Thymus (tissue), 11 donors: ENCODE data around the gene SARDH. TPM values are rescaled to one million over a fixed set of nuclear protein-coding genes. Genes with fewer than 3 reads are reported as not detected.

ENCODE experiments used
- DNase-seq, 9 donors: peaks; one replicate each; pipeline ENCODE4 v3.0.0-alpha.2; 2013; ENCODE audit warnings: low spot score in 9 of 9, low read depth in 6 of 9, missing footprints in 1 of 9
- H3K27ac ChIP-seq, 2 donors: one replicate each; pipeline ENCODE4 v1.5.1; 2013; ENCODE audit warnings: control low read depth in 1 of 2, low read depth in 1 of 2, low read length in 1 of 2, mild to moderate bottlenecking in 1 of 2, moderate library complexity in 1 of 2
- H3K27me3 ChIP-seq, 2 donors: one replicate each; pipeline ENCODE4 v1.5.1; 2013; ENCODE audit warnings: low read length in 1 of 2; ENCODE audit not compliant: control insufficient read depth in 2 of 2, insufficient read depth in 1 of 2
- H3K36me3 ChIP-seq, 2 donors: one replicate each; pipeline ENCODE4 v1.5.1; 2013; ENCODE audit warnings: low read length in 1 of 2, mild to moderate bottlenecking in 1 of 2, moderate library complexity in 1 of 2; ENCODE audit not compliant: control insufficient read depth in 2 of 2, insufficient read depth in 2 of 2
- H3K4me1 ChIP-seq, 2 donors: one replicate each; pipeline ENCODE4 v1.5.1; 2013; ENCODE audit warnings: low read length in 2 of 2; ENCODE audit not compliant: control insufficient read depth in 2 of 2, insufficient read depth in 2 of 2
- H3K4me3 ChIP-seq, 2 donors: one replicate each; pipeline ENCODE4 v1.5.1; 2013; ENCODE audit warnings: low read length in 2 of 2, control low read depth in 1 of 2, mild to moderate bottlenecking in 1 of 2
- H3K9me3 ChIP-seq, 2 donors: one replicate each; pipeline ENCODE4 v1.5.1; 2013; ENCODE audit warnings: low read length in 1 of 2, mild to moderate bottlenecking in 1 of 2; ENCODE audit not compliant: control insufficient read depth in 2 of 2, insufficient read depth in 1 of 2
- WGBS: extraction: QIAGEN DNeasy Blood & Tissue Kit; methylation state at CpG from one replicate; pipeline ENCODE4 v1.1.7; 2013; 5-methylcytosine and 5-hydroxymethylcytosine counted together
- polyA plus RNA-seq: library from polyadenylated mRNA; stranded (reverse); fragments of 200-250 nt; gene quantifications from one replicate; pipeline ENCODE4 v1.2.3, GENCODE V29; 2013
- total RNA-seq: library from RNA; stranded (reverse); fragments of 120-200 nt; gene quantifications from one replicate; pipeline ENCODE4 v1.2.4, GENCODE V29; 2013
- donor health status: healthy.

Gene SARDH
- total and polyA plus RNA-seq, 2 donors: 5.4 to 13.1 TPM

DNA sequence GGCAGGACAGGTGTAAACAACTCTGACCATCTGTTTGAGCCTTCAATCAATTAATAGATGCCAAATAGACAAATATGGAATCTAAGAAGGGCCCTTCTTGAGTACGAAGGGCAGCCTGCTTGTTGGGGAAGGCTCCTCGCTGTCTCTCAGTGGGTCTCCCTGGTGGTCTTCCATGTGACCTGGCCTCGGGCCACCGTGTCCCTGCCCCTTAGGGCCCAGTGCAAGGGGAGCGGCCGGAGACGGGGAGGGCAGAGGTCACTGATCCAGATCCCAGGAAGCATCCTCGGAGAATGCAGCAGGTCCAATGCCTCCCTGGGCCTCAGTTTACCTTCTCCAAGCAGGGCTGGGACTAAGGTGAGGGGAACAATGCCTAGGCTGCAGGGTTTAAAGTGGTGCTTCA, 99.4 kb downstream of the SARDH start:
- no peak for DNase-seq
- no peaks in the 10 kb centered on the region for H3K9me3 ChIP-seq
- no peaks in the 10 kb centered on the region for H3K36me3 ChIP-seq
- peaks cover 11 to 22% of the 10 kb centered on the region in 2 donors for H3K4me1 ChIP-seq
- H3K4me3 ChIP-seq: no peak overlapping the region
- no peak overlapping the region for H3K27ac ChIP-seq
- H3K27me3 ChIP-seq: peaks cover 0 to 39% of the 10 kb centered on the region in 2 donors
- 93% methylated on average over 8 of the region's 8 CpGs for WGBS

DNA sequence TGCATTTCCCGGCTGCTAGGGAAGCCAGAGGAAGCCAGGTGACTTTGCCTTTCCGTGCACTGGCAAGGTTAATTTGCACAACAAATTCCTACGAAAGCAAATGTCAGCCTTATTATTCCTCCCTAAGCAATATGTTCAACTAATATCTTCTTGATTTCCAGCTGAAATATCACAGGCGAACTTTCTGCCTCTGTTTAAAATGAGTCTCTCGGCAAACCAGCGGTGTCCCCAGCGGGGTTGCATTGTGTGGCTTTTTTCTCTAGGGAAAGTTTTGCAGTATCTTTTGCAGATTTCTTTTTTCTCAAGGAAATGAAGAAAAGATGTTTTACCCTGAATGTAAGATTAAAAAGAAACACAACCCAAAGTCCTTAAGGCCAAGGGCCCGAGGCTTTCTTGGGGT, 100.1 kb downstream of the SARDH start:
- H3K36me3 ChIP-seq: no peaks in the 10 kb centered on the region
- H3K27me3 ChIP-seq: peaks cover 0 to 35% of the 10 kb centered on the region in 2 donors
- H3K4me3 ChIP-seq: no peak overlapping the region
- no peak overlapping the region for H3K27ac ChIP-seq
- H3K9me3 ChIP-seq: no peaks in the 10 kb centered on the region
- DNase-seq: no peak
- H3K4me1 ChIP-seq: peaks cover 17 to 28% of the 10 kb centered on the region in 2 donors
- WGBS: 73% methylated on average over 8 of the region's 8 CpGs

DNA sequence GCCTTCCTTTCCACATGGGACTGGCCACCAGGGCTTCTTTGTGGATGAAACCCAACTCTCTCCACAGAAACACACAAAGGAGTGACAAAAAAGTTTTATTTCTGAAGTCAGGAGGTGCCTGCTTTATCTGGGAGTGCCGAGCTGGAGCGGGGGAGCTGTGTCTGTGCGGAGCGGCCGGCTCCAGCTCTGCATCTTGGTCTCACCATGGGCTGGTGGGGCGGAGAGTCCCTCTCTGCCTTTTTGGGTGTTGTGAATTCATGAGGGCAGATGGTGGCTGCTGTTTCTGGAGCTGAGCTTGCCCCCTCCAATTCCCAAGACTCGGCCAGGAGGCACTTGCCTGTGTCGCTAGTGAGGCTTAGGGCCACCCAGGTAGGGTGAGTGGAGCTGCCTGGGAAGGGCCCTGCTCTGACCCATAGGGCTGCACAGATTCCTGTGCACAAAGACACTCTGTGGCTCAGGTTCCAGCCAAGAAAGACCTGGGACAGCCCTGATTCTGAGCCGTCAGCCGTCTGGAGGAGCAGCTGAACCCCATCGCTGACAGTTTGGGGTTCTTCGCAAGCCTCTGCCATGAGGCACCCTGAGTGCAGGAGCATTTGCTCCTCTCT, 100.6 kb downstream of the SARDH start:
- DNase-seq: no peak
- Histone ChIP-seq H3K27me3 (peaks cover 0 to 38% of the 10 kb centered on the region in 2 donors), H3K4me1 (peaks cover 17 to 33% of the 10 kb centered on the region in 2 donors), H3K27ac (no peak overlapping the region), H3K36me3 (no peaks in the 10 kb centered on the region), H3K9me3 (no peaks in the 10 kb centered on the region), H3K4me3 (no peak overlapping the region)
- WGBS: 82% methylated on average over 12 of the region's 12 CpGs

DNA sequence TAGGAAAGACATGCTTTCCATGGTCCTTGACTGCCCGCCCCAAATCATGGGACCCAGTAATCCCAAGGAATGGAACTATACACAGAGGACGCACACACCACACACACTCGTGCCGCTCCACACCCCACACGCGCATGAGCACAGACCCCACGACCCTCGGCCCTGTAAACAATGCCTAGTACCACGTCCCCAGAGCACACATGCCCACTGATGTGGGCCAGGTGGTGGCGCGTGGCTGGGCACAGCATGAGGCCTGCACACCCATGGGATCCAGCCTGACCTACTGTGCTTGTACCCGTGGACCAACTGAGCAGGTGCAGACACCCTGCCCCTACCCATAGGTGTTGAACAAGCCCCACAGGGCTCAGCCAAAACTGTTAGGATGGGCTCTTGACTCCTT, 101.2 kb downstream of the SARDH start:
- Histone ChIP-seq H3K9me3 (no peaks in the 10 kb centered on the region), H3K4me3 (no peak overlapping the region), H3K4me1 (peaks cover 17 to 39% of the 10 kb centered on the region in 2 donors), H3K27ac (no peak overlapping the region), H3K36me3 (no peaks in the 10 kb centered on the region), H3K27me3 (peaks cover 0 to 36% of the 10 kb centered on the region in 2 donors)
- DNase-seq: no peak
- WGBS: 92% methylated on average over 12 of the region's 12 CpGs

DNA sequence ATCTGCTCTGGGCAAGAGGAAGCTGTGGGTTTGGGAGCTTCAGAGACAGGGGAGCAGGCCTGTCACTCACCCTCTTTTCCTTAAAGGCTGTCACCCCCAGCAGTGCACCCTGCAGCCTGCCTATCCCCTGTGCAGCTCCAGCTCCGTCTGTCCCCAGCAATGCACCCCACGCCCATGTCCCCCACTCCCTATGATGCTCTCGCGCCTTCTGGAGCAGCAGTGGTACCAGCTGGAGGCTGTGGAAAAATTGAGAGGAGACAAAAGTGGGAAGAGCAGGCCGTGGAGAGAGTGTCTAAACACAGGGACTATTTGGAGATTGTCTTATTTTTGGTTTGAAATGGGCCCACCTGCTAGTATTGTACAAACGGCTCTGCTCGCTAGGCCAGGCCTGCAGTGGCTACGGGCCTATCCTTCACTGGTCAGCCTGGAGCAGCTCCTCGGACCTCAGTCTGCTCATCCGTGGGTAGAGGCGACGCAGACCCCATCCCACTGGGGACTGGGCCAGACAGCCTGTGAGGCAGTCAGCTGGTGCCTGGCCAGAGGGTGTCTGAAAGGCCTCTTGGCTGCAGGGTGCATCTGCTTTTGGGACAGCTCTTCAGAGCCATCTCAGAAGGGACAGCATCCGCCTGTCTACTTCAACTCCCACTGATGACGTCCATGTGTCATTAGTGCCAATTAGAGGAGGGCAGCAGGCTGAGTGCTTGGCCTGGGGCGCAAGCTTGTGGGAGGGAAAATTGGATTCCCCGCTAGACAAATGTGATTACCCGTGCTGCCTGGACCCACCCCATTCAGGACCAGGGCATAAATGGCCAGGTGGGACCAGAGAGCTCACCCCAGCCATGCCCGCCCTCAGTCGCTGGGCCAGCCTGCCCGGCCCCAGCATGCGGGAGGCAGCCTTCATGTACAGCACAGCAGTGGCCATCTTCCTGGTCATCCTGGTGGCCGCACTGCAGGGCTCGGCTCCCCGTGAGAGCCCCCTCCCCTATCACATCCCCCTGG, 102.3 kb downstream of the SARDH start, which contains the start of gene DBH:
Gene DBH, plus strand, starts transcription at position 831 of the 999 bp plus-strand sequence. Its CDS starts 9 bp downstream, at position 840.
- Histone ChIP-seq H3K9me3 (no peaks in the 10 kb centered on the region), H3K27ac (no peak within 1 kb of the TSS), H3K4me1 (peaks cover 17 to 39% of the 10 kb centered on the region in 2 donors), H3K4me3 (no peak within 1 kb of the TSS), H3K27me3 (peaks cover 0 to 27% of the 10 kb centered on the region in 2 donors), H3K36me3 (no peaks in the 10 kb centered on the region)
- 96% methylated on average over 24 of the region's 24 CpGs for WGBS
- DNase-seq: no peak

DNA sequence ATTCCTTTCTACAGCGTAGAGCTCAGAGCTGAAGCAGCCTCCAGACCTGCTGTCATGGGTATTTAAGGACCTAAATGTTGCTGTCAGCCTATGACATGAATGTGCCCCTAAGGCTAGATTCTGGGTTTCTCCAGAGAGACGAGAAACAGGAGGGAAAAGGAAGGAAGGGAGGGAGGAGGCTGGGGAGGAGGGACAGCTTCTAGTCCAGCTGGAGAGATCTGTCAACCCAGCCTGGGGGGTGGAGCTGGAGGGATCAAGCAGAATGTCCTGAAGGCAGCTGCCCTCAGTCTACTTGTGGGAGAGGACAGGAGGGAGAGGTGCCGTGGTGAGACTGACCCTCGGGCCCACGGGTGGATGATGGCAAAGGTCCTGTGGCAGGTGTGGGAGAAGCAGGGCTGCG, 103.1 kb downstream of the SARDH start:
- Histone ChIP-seq H3K36me3 (no peaks in the 10 kb centered on the region), H3K27ac (no peak overlapping the region), H3K4me3 (no peak overlapping the region), H3K4me1 (peaks cover 17 to 39% of the 10 kb centered on the region in 2 donors), H3K27me3 (peaks cover 0 to 27% of the 10 kb centered on the region in 2 donors), H3K9me3 (no peaks in the 10 kb centered on the region)
- 82% methylated on average over 6 of the region's 6 CpGs for WGBS
- no peak for DNase-seq

DNA sequence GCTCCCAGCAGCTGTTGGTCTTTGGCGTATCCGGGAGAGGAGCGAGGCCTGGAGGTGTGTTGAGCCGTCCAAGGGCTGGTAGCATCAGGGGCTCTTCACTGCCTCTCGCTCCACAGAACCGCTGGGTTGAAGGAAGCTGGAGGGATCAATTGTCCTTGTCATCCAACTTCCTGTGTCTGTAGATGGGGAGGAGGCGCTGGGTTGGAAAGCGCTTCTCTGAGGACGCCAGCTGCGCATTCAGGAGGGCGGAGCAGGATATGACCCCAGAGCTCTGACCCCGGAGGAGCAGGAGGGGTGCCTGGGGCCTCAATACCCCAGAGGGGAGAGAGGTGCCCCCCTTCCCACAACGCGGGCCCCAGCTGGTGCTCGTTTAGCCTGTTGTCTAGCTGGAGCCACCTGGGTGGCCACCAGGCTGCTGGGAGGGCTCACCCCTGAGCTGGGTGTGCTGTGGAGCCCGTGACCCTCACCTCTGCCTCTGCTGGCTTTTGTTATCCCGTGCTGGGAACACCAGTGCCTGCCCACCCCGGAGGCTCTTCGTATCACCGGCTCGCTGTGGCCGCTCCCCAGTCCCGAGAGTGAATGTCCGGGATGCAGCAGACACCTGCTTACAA, 104.0 kb downstream of the SARDH start:
- DNase-seq: peak in 7 of 9 donors; percentile 36 to 83 (median 51)

DNA sequence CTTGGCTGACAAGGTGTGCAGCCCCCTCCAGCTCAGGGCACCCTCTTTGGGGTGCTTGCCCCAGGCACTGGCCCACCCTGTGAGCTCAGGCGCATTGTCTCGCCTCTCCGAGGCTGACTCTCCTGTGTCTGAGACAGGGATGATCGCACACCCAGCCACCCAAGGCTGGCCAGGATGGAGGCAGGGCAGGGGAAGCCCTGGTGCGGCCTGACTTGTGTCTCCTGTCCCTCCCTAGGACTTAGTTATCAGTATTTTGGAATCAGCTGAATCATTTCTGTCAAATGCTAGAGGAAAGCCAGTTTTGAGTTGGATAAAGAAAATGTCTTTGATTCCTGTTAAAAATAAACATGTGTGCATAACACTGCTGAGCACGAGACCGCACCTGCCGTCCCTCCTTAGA, 104.5 kb downstream of the SARDH start:
- WGBS: 60% methylated on average over 8 of the region's 8 CpGs
- peaks cover 0 to 24% of the 10 kb centered on the region in 2 donors for H3K27me3 ChIP-seq
- H3K4me3 ChIP-seq: no peak overlapping the region
- DNase-seq: no peak
- peaks cover 17 to 39% of the 10 kb centered on the region in 2 donors for H3K4me1 ChIP-seq
- H3K36me3 ChIP-seq: no peaks in the 10 kb centered on the region
- no peaks in the 10 kb centered on the region for H3K9me3 ChIP-seq
- H3K27ac ChIP-seq: peak overlapping the region in 1 of 2 donors; percentile 32

More for the DNA sequence above, 104.0 kb downstream of the SARDH start:
- Histone ChIP-seq H3K4me1 (peaks cover 17 to 39% of the 10 kb centered on the region in 2 donors), H3K27me3 (peaks cover 0 to 24% of the 10 kb centered on the region in 2 donors), H3K4me3 (no peak overlapping the region), H3K36me3 (no peaks in the 10 kb centered on the region), H3K9me3 (no peaks in the 10 kb centered on the region), H3K27ac (peak overlapping the region in 1 of 2 donors; percentile 13)
- 44% methylated on average over 24 of the region's 24 CpGs for WGBS
